COLO668 (cell line): ENCODE data around the gene ARFGAP3.
A peak's percentile ranks its signal among the peaks of the same experiment; 100 is the strongest.

Experiments used
- DNase-seq: peaks from one replicate; lab custom pipeline; 2025; ENCODE audit not compliant: unreplicated experiment; lab: John Stamatoyannopoulos, UW

Gene ARFGAP3, protein sequence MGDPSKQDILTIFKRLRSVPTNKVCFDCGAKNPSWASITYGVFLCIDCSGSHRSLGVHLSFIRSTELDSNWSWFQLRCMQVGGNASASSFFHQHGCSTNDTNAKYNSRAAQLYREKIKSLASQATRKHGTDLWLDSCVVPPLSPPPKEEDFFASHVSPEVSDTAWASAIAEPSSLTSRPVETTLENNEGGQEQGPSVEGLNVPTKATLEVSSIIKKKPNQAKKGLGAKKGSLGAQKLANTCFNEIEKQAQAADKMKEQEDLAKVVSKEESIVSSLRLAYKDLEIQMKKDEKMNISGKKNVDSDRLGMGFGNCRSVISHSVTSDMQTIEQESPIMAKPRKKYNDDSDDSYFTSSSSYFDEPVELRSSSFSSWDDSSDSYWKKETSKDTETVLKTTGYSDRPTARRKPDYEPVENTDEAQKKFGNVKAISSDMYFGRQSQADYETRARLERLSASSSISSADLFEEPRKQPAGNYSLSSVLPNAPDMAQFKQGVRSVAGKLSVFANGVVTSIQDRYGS

DNA sequence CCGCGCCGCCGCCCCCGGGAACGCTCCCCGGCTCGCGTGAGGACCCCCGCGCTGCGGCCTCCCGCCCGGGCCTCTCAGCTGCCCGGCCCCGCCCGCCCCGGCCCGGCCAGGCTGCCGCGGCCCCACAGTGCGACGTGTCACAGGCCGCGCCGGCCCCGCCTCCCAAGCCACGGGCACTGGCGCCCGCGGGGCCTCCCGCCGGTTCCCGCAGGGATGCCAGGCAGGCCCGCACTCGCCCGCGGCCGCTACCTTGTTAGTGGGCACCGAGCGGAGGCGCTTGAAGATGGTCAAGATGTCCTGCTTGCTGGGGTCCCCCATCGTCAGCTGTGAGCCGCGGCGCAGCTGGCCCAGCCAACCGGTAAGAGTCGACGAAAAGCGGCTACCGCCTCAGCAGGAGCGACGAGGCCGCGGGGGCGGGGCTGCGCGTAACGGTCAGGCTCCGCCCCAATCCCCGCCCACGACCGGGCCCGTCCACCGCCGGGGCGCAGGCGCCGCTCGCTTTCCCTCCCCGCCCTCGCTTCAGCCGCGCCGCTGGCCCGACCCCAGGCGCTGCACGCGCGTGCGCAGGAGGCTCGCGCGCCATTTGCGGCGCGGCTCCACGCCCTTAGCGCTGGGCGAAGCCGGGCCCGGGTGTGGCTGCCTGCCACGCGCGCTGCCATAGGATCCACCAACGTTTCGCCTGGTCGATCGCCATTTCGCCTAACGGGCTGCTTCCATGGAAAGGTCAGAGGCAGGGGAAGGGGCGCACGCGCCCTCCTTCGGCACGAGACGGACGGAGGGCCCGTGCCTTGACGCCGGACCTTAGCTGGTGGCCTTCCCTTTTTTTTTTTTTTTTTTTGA is at the start of gene ARFGAP3:
ARFGAP3 (minus strand) TSS at position 409 of the 840 bp plus-strand sequence; CDS start at position 318, 91 bp downstream.
- peak; percentile 96 for DNase-seq

DNA sequence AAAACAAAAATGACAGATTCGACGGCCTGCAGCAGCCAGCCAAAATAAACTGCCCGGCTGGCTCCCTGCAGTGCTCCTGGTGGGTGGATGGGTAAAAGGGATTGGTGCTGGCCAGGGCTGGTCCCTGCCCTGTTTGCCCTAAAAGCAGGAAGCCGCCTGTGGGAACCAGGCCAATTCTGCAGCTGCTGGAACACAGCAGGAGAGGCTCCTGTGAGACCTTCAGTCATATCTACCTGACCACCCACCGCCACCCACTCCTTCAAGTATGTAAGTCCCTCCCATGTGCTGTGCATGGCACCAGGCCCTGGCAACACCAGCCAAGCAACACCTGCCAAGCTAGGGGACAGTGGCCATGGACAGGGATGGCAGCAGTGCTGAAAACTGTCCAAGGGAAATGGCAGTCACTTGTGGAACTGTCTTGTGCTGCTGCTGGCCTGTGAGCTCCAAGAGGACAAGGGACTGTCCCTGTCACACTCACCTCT is 48.7 kb upstream of the ARFGAP3 start:
- DNase-seq = peak; percentile 86

DNA sequence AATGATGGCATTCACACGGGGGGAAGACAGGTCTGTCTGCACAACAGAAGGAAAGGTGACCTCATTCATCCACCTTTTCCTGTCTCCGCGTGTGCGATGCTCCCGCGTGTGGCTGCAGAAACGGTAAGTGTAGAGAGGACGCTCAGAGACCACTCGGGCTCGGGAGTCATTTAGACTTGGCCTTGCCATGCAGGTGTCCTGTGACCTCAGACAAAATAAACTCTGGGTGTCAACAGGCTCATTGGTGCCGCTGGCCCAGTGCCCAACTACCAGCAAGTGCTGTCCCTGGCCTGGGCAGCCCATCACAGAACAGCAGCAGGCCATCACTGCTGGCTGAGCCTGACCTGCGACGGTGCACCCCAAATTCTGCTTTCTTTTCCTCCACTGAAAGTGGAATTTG is 48.1 kb upstream of the ARFGAP3 start:
- DNase-seq = peak; percentile 69

DNA sequence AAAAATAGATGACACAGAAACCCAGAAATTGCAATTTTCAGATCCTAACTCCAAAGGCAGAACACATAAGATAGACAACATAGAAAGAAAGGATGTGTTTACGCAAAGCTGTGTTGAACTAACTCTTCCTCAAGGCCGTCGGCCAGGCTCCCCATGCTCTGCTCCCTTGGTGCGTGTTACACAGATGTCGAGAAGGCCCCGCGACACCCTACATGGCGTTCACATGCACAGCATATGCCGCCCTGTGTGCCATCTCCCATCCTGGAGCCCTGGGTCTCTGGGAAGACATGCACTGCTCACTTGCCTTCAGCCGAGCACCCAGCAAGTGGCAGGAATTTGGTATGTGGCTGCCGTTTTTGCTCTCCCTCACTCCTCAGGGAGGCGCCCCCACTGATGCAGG is 47.0 kb upstream of the ARFGAP3 start:
- DNase-seq = no peak

DNA sequence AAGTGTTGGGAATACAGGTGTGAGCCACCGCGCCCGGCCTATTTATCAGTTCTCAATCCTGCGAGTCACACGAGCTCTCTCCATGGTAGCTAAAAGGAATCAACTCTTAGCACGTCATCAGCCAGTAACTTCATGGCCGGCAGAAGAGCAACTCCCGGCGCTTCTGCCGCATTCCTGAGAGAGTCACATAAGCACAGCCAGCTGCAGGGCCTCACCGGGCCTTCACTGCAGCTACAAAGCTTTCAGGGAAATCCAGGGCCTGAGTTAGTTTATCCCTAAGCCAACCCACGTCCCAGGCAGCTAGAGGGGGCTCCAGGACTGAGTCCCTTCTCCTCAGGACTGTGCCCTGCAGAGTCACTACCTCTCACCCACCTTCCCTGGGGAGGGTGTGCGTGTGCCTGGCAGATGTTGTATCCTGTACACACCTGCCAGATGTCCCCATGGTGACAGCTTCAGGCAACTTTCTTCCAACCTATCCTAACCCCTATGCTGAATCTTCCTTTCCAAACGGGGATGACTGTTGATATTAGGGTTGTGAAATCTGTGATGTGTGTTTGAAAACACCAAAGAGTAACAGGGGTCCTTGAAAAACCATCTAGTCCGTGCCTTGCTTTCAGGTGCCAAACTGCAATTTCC is 45.9 kb upstream of the ARFGAP3 start:
- peak; percentile 51 for DNase-seq

- DNase-seq = no peak
These were observed 44.9 kb upstream of the ARFGAP3 start for GRCh38 chr22:42901790-42902508.

- no peak for DNase-seq
These were observed 40.9 kb upstream of the ARFGAP3 start for GRCh38 chr22:42897960-42898359.

GRCh38 chr22:42895541-42895981 is 38.5 kb upstream of the ARFGAP3 start:
- no peak for DNase-seq

GRCh38 chr22:42895087-42895486 is 38.0 kb upstream of the ARFGAP3 start:
- no peak for DNase-seq

GRCh38 chr22:42893371-42894150 is 36.5 kb upstream of the ARFGAP3 start:
- no peak for DNase-seq

GRCh38 chr22:42892571-42893316 is 35.7 kb upstream of the ARFGAP3 start:
- peak; percentile 34 for DNase-seq

DNA sequence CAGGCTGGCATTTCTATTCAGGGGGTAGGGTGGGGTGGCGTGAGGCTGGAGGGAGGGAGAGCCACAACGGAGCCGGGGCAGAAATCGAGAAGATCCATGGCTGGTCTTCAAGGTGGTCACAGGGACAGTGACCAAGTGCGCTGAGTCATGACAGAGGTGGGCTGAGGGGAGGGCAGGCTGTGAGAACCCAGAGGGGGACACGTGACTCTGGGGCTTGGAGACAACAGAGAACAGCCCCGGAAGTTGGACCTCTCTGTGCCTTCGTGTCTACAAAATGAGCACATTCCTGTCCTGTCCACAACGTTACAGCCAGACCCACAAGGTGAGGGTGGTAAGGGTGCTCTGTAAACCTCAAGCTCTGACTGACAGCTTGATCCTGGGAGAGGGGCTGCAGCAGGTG is 35.1 kb upstream of the ARFGAP3 start:
- DNase-seq = no peak

GRCh38 chr22:42891696-42892095 is 34.6 kb upstream of the ARFGAP3 start:
- no peak for DNase-seq

DNA sequence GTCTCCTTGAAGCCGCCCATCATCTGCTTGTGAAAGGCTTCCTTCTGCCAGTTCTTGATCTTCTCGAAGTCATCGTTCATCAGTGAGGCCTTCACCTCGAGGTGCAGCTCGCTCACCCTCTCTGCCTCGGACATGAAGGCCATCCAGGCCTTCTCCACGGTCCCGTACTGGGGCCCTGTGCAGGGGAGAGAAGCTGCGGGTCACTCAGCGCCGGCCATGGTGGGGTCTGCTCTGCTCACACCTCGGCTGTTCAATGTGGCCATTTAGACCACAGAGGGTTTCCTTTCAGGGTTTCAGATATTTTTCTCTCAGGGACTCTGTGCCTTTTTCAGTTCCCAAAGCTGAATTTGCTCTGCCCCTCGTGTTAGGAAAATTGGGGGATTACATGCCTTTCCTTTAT is 33.9 kb upstream of the ARFGAP3 start:
- DNase-seq = no peak

GRCh38 chr22:42889304-42889703 is 32.2 kb upstream of the ARFGAP3 start:
- DNase-seq = no peak

DNA sequence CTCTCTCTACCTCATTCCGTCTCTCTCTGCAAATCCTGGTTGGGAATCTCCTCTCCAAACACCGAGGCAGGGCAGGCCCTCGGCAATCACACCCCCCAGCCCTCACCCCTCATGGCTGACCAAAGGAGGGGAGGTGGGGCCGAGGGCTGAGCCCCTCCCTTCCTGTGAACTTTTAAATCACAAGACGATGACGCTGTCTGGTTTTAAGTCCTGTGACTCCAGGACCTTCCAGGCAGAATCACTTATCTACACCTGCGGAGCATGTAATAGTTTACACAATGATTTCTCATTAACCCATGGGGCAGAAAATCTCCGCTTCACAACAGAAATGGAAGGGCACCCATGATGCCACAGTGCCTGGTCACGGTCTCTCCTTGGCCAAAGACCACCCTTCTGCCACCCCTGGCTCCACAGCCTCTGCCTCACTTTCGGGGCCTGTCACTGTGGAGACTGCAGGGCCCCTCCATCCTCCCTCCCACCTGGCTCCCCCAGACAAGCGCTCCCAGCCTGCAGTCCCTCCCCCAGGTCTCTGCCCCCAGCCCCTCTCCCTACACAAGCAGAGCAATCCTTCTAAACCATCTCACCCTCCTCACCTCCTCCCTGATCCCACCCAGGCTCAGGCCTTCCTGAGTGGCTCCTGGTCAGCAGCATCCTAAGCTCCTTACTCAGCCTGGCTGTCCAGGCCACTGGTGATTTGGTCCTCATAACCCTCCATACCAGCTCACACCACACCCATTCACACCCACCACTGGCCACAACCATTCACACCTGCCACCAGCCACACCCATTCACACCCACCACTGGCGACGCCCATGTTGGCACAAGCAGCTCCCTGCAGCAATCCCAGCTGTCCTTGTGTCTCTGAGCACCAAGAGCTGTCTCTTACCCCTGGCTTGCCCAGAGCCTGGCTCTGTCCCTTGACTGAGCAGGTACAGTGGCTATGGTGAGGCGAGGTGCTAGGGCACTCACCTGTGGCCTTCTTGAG is 30.7 kb upstream of the ARFGAP3 start:
- peak; percentile 48 for DNase-seq

GRCh38 chr22:42887120-42887519 is 30.0 kb upstream of the ARFGAP3 start:
- no peak for DNase-seq

DNA sequence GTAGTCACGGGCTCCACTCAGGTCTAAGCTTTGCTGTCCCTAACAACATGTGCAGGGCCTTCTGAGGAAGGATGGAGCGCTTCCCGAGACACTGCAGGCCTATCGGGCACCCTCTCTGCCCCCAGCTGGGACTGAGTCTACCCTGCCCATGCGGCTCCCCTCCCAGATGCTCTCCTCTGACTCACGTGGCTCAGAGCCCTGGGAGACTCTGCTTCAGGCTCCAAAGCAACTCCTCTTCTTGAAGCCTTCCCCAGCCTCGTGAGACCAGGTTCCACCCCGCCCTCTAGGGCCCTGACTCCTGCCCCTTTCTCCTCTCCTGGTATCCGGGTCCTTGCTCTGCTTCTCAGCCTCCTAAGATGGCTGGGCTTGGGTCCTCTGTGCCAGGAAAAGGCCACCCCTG is 28.4 kb upstream of the ARFGAP3 start:
- no peak for DNase-seq
